Natural killer cell (primary cell): ENCODE results near the gene DAPK1. TPM values are rescaled to one million over a fixed set of nuclear protein-coding genes. Genes with fewer than 3 reads are reported as not detected.

Source experiments
- ATAC-seq, 3 donors: fragments of 150-1000 bp in 2 of 3; fragments of 200-7000 bp in 1 of 3; cut with Tn5 transposase; 1 replicate in 1 of 3; 2 replicates in 2 of 3; pipeline ENCODE4 v1.10.0; 2021; ENCODE audit warnings: mild to moderate bottlenecking in 2 of 3, moderate library complexity in 2 of 3
- DNase-seq, 2 donors: peaks; one replicate each; pipeline versions ENCODE4 v3.0.0 to v3.0.0-alpha.2; 2013 to 2021; ENCODE audit warnings: mixed read lengths in 1 of 2
- H3K27ac ChIP-seq: one replicate; pipeline ENCODE4 v1.5.1; 2013; ENCODE audit warnings: mild to moderate bottlenecking, low read length
- H3K27me3 ChIP-seq: one replicate; pipeline ENCODE4 v1.6.1; 2013; ENCODE audit warnings: low read length; ENCODE audit not compliant: control insufficient read depth, insufficient read depth
- H3K36me3 ChIP-seq: one replicate; pipeline ENCODE4 v1.6.1; 2013; ENCODE audit warnings: low read length; ENCODE audit not compliant: control insufficient read depth, insufficient read depth
- H3K4me1 ChIP-seq: one replicate; pipeline ENCODE4 v1.6.1; 2013; ENCODE audit warnings: low read length; ENCODE audit not compliant: control insufficient read depth, insufficient read depth
- H3K4me3 ChIP-seq: one replicate; pipeline ENCODE4 v1.5.1; 2013; ENCODE audit warnings: low read length
- H3K9me3 ChIP-seq: one replicate; pipeline ENCODE4 v1.6.1; 2013; ENCODE audit warnings: low read length; ENCODE audit not compliant: control insufficient read depth, insufficient read depth
- H3K27ac Mint-ChIP-seq, 2 donors: one replicate each; pipeline ENCODE4 v1.8.0; 2022; ENCODE audit warnings: mild to moderate bottlenecking in 2 of 2, mixed read lengths in 2 of 2, moderate library complexity in 1 of 2
- H3K27me3 Mint-ChIP-seq, 2 donors: one replicate each; pipeline ENCODE4 v1.8.0; 2022; ENCODE audit warnings: low read depth in 2 of 2, mixed read lengths in 2 of 2
- H3K36me3 Mint-ChIP-seq: one replicate; pipeline ENCODE4 v1.8.0; 2022; ENCODE audit warnings: mixed read lengths
- H3K4me1 Mint-ChIP-seq, 2 donors: one replicate each; pipeline ENCODE4 v1.8.0; 2022; ENCODE audit warnings: mixed read lengths in 2 of 2
- H3K4me3 Mint-ChIP-seq: one replicate; pipeline ENCODE4 v1.8.0; 2022; ENCODE audit warnings: mild to moderate bottlenecking, moderate library complexity, mixed read lengths
- H3K9me3 Mint-ChIP-seq, 2 donors: one replicate each; pipeline ENCODE4 v1.8.0; 2022; ENCODE audit warnings: mixed read lengths in 2 of 2
- WGBS: methylation state at CpG from one replicate; pipeline ENCODE4 v1.1.7; 2013; ENCODE audit warnings: missing lambda C conversion rate; ENCODE audit not compliant: insufficient coverage; 5-methylcytosine and 5-hydroxymethylcytosine counted together
- intact Hi-C: fragments of 100-400 bp; cut with micrococcal nuclease; formaldehyde crosslinking; loops from one replicate; pipeline ENCODE4 v1.14.2; 2022
- total RNA-seq, 4 donors: library from RNA; stranded (reverse); fragments of 120-200 nt in 1 of 4; gene quantifications; one replicate each; pipeline versions ENCODE4 v1.2.3 to v1.2.4, GENCODE V29; 2013 to 2022
- TF ChIP-seq, protein P1 (sequence below): fragments of 200-600 bp; IDR thresholded peaks from one replicate; pipeline ENCODE4 v1.8.0; 2022; ENCODE audit warnings: antibody characterized with exemption

The DAPK1 gene
- total RNA-seq, 3 donors from 2014 or later (not counting 1 experiment from before 2014, with no cell fraction given) = 12.2 to 26.5 (median 22.7) TPM

DNA sequence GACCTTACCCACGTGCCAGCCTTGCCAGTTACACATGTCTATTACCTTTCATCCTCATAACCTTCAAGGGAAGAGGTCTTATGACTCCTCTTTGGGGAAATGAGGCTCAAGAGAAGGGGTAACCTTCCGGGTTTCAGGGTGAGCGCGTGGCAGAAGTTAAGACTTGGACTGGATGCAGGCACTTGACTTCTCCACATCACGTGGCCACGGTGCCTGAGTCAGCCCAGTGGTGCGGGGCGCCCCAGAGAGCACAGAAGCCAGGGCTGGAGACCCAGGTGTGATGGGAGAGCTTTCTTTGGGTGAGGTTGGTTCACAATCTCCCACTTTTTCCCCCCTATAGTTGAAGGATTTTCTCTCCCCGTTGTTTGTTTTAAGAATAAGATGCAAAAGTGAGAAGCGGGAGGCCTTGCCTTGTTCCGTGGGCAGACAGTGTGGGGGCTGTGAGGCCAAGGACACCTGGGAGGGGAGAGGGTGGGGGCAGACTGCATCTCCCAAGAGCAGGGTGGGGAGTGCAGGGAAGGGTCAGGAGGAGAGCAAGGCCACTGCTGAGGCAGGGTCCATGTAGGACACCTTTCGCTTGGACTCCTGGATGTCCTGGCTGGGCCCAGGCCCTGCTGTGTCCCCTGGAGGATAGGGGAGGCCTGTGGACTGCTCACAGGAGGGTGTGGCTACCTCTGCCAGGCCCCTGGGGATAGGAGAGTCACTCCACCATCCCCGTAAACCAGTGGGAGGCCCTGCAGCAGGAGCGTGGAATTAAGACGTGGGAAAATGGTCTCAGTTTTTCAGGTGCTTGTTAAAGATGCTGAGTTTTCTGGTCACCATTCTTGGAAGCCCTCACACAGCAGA lies 138.2 kb downstream of the DAPK1 start:
- no peaks in the 10 kb centered on the region for H3K9me3 ChIP-seq
- H3K27me3 Mint-ChIP-seq = no peaks in the 10 kb centered on the region
- intact Hi-C loops = no loop called here
- no peaks in the 10 kb centered on the region for H3K4me1 Mint-ChIP-seq
- H3K27ac Mint-ChIP-seq = no peak overlapping the region
- TF ChIP-seq, protein P1, sequence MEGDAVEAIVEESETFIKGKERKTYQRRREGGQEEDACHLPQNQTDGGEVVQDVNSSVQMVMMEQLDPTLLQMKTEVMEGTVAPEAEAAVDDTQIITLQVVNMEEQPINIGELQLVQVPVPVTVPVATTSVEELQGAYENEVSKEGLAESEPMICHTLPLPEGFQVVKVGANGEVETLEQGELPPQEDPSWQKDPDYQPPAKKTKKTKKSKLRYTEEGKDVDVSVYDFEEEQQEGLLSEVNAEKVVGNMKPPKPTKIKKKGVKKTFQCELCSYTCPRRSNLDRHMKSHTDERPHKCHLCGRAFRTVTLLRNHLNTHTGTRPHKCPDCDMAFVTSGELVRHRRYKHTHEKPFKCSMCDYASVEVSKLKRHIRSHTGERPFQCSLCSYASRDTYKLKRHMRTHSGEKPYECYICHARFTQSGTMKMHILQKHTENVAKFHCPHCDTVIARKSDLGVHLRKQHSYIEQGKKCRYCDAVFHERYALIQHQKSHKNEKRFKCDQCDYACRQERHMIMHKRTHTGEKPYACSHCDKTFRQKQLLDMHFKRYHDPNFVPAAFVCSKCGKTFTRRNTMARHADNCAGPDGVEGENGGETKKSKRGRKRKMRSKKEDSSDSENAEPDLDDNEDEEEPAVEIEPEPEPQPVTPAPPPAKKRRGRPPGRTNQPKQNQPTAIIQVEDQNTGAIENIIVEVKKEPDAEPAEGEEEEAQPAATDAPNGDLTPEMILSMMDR = no peak
- no peaks in the 10 kb centered on the region for H3K9me3 Mint-ChIP-seq
- H3K4me3 ChIP-seq = no peak overlapping the region
- H3K4me1 ChIP-seq = no peaks in the 10 kb centered on the region
- no peak for DNase-seq
- no peak overlapping the region for H3K4me3 Mint-ChIP-seq
- WGBS = 92% methylated on average over 14 of the region's 15 CpGs
- H3K36me3 ChIP-seq = no peaks in the 10 kb centered on the region
- H3K27ac ChIP-seq = no peak overlapping the region
- ATAC-seq = no peak
- no peaks in the 10 kb centered on the region for H3K36me3 Mint-ChIP-seq
- no peaks in the 10 kb centered on the region for H3K27me3 ChIP-seq

DNA sequence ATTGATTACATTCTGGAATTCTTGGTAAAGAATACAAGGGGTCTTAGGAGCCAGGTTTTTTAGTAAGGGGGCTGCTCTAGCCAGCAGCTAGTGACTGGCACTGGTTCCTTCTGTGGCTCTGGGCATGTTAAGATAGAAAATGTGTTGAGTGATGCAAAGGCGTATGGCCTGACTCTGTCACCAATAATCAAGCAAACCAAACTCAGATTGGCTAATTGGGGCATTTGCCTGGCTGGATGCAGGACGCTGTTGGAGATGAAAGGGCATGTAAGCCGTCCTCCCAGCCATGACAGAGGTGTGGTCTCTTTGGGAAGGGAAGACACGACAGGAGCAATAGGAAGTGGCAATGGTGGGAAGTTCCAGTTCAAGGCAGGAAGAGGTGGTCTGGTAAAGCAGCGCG lies 140.6 kb downstream of the DAPK1 start:
- 87% methylated on average over 6 of the region's 6 CpGs for WGBS
- Mint-ChIP-seq H3K9me3 (no peaks in the 10 kb centered on the region), H3K27ac (no peak overlapping the region), H3K36me3 (no peaks in the 10 kb centered on the region), H3K4me1 (peaks cover 0 to 7% of the 10 kb centered on the region in 2 donors), H3K4me3 (no peak overlapping the region), H3K27me3 (no peaks in the 10 kb centered on the region)
- TF ChIP-seq, protein P1 = no peak
- ATAC-seq (no peak), DNase-seq (no peak)
- H3K36me3 ChIP-seq = no peaks in the 10 kb centered on the region
- intact Hi-C loops = no loop called here
- peaks cover 5% of the 10 kb centered on the region for H3K4me1 ChIP-seq
- no peak overlapping the region for H3K4me3 ChIP-seq
- no peaks in the 10 kb centered on the region for H3K27me3 ChIP-seq
- H3K9me3 ChIP-seq = no peaks in the 10 kb centered on the region
- H3K27ac ChIP-seq = no peak overlapping the region

DNA sequence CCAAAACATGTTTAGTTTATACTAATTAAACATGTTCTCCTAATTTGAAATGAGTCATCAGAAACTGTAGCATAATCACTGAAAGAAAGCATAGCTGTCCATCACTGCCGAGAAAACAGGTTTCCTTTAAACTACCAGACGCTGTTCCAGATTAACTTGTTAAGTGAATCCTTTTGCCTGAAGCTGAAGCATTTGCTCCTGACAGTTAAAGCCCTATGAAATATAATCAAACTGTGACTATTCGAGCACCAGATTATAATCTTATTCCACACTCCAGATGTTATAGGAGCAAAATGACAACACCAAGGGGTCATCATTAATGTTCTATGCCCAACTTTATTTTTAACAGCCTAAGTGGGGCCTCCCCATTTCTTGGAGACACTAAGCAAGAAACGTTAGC lies 142.3 kb downstream of the DAPK1 start:
- no peak overlapping the region for H3K4me3 ChIP-seq
- Mint-ChIP-seq H3K36me3 (no peaks in the 10 kb centered on the region), H3K27ac (no peak overlapping the region), H3K4me3 (no peak overlapping the region), H3K9me3 (no peaks in the 10 kb centered on the region), H3K4me1 (peaks cover 0 to 7% of the 10 kb centered on the region in 2 donors), H3K27me3 (no peaks in the 10 kb centered on the region)
- no peak overlapping the region for H3K27ac ChIP-seq
- ATAC-seq (no peak), DNase-seq (no peak)
- peaks cover 5% of the 10 kb centered on the region for H3K4me1 ChIP-seq
- H3K36me3 ChIP-seq = no peaks in the 10 kb centered on the region
- no peaks in the 10 kb centered on the region for H3K9me3 ChIP-seq
- WGBS = 89% methylated on average over 4 of the region's 4 CpGs
- no peaks in the 10 kb centered on the region for H3K27me3 ChIP-seq
- intact Hi-C loops = no loop called here
- TF ChIP-seq, protein P1 = no peak
